ENCODE results near the gene NEK9. TPM values are rescaled to one million over a fixed set of nuclear protein-coding genes. Genes with fewer than 3 reads are reported as not detected.

NEK9 gene
- total and polyA plus RNA-seq, 9 of the 15 experiments (the other 6 are each of a cell fraction or from before 2014, with no cell fraction given) = 2.8 to 39.6 (median 19.8) TPM

GRCh38 chr14:75174066-75174465, 47.2 kb upstream of the NEK9 start:
- 4% methylated on average over 2 of the region's 2 CpGs for WGBS (ENCODE audit: insufficient coverage, low coverage, missing lambda C conversion rate)
- H3K4me1 ChIP-seq (replicated peaks in 1 of 2; ENCODE audit: control insufficient read depth in 2 of 2, insufficient read depth in 2 of 2, low read length in 2 of 2) = peaks cover 8 to 11% of the 10 kb centered on the region in 2 experiments; a peak in 4 of 5 replicates
- intact Hi-C loops (cut with micrococcal nuclease) (no loop called here), in situ Hi-C loops (cut with MboI) (no loop called here)
- no peaks in the 10 kb centered on the region for H3K9me3 ChIP-seq (replicated peaks; ENCODE audit: control insufficient read depth, insufficient read depth, low read depth, low read length)
- H3K27me3 ChIP-seq (ENCODE audit: control insufficient read depth in 2 of 2, insufficient read depth in 2 of 2, low read length in 2 of 2) = no peaks in the 10 kb centered on the region
- peaks cover 3% of the 10 kb centered on the region; the same call in 1 of the 3 replicates for H3K36me3 ChIP-seq (ENCODE audit: control insufficient read depth, insufficient read depth, low read length)
- TF ChIP-seq ZC3H11A (IDR thresholded peaks at IDR 0.05; ENCODE audit: low read depth, low read length) (no peak), SRF (CRISPR knock-in tag; IDR thresholded peaks at IDR 0.05) (peak in 1 of 2 experiments; percentile 87; a peak in 1 of 4 replicates), REST (IDR thresholded peaks at IDR 0.05; ENCODE audit: borderline replicate concordance) (peak; percentile 70), REST (CRISPR knock-in tag; IDR thresholded peaks at IDR 0.05; ENCODE audit: low read depth) (no peak), E2F8 (IDR thresholded peaks at IDR 0.05; ENCODE audit: low read depth, partially characterized antibody) (no peak), ILK (tag; IDR thresholded peaks at IDR 0.05; ENCODE audit: borderline replicate concordance, low read depth) (no peak), NCOA1 (IDR thresholded peaks at IDR 0.05; ENCODE audit: low read depth) (no peak), SMARCB1 (IDR thresholded peaks at IDR 0.05; ENCODE audit: insufficient read length, low read depth) (no peak), CTCF (IDR thresholded peaks at IDR 0.05 in 2 of 3, conservative IDR thresholded peaks at IDR 0.05 in 1 of 3; ENCODE audit: insufficient read depth in 2 of 3, low read depth in 1 of 3, low read length in 3 of 3) (no peak)
- no peaks in the 10 kb centered on the region for H3K9me1 ChIP-seq (ENCODE audit: control insufficient read depth, insufficient read depth, low read length)
- ChIA-PET CTCF (ENCODE audit: low intra/inter-chr PET ratio) (no interaction called here), POLR2A (interaction anchor here (0.6 kb wide), 1 partner anchor 313 kb away, joined by 3 read pairs; no protein-coding TSS in a partner anchor)
- ATAC-seq = no peak
- H4K20me1 ChIP-seq (replicated peaks; ENCODE audit: control insufficient read depth, insufficient read depth, low read length) = 0 out of 2 replicates have a peak, but pooled peaks cover 9% of the 10 kb centered on the region
- H2AFZ ChIP-seq (ENCODE audit: low read depth, low read length) = no peak overlapping the region
- peak overlapping the region; percentile 71 for H3K4me3 ChIP-seq
- 0 out of 3 replicates have a peak overlapping the region, but pooled peaks have one; percentile 28 for H3K27ac ChIP-seq (ENCODE audit: extremely low read depth, low read depth, low read length)
- peak overlapping the region; percentile 45 to 76; a peak in 2 of 4 replicates for H3K9ac ChIP-seq (ENCODE audit: insufficient read depth in 1 of 2, low read depth in 2 of 2, low read length in 2 of 2)
- no peak for FAIRE-seq
- H3K79me2 ChIP-seq (ENCODE audit: control insufficient read depth, insufficient read depth, low read length) = peaks cover 68% of the 10 kb centered on the region
- peak overlapping the region; percentile 92 for H3K4me2 ChIP-seq (ENCODE audit: insufficient read depth, low read length)
- no TSS peak for BruUV-seq (replicated peaks)
- no peak for DNase-seq (ENCODE audit: extremely low read depth in 1 of 4, low spot score in 3 of 4)
